H1 (cell line): ENCODE data around the gene C15orf61.

Experiments used
- EZH2 ChIP-seq: fragments of 200-600 bp; sonication (generic); IDR thresholded peaks from 2 replicates; pipeline ENCODE4 v1.7.1; 2012; ENCODE audit warnings: low read depth, mild to moderate bottlenecking, moderate library complexity, low read length, inconsistent platforms; ENCODE audit not compliant: severe bottlenecking
- SIN3A ChIP-seq, 2 experiments: IDR thresholded peaks in 1 of 2; conservative IDR thresholded peaks in 1 of 2; 2 replicates each; pipeline ENCODE4 v1.6.1; 2011 to 2012; ENCODE audit warnings: low read length in 2 of 2, improper control_type of control experiment in 1 of 2, low read depth in 1 of 2, mild to moderate bottlenecking in 1 of 2
- TF ChIP-seq, protein P1 (sequence below), 3 experiments: IDR thresholded peaks; 1 replicate in 2 of 3; 2 replicates in 1 of 3; pipeline versions ENCODE4 v1.5.1 to v1.6.1; 2011; ENCODE audit warnings: low read length in 3 of 3, mild to moderate bottlenecking in 3 of 3, inconsistent platforms in 2 of 3, low read depth in 1 of 3, moderate library complexity in 1 of 3; ENCODE audit not compliant: insufficient read depth in 1 of 3; ENCODE audit errors: control extremely low read depth in 1 of 3
- TF ChIP-seq, protein P2 (sequence below): IDR thresholded peaks from 2 replicates; pipeline ENCODE4 v1.6.1; 2012; ENCODE audit warnings: low read length, inconsistent platforms
- TF ChIP-seq, protein P3 (sequence below): IDR thresholded peaks from 2 replicates; pipeline ENCODE4 v1.6.1; 2011; ENCODE audit warnings: low read depth, mild to moderate bottlenecking, low read length; ENCODE audit not compliant: insufficient read depth

DNA sequence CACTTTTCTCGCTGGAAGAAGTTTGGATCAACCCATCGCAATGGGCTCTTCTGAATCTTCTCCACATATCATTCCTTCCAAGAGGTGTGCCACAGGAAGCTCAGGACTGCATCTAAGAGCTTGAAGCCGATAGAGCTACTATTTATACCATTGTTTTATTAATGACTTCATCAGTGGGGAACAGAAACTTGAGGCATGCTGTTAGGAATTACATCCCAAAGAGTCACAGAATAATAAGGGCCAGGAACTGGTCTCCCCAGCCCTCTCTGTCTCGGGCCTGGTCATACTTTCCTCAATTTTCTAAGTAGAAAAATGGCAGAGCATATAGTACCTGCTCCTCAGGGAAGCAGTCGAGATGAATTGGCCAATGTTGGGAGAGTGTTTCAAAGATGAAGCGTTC is 16.9 kb upstream of the C15orf61 start:
- TF ChIP-seq, protein P1, sequence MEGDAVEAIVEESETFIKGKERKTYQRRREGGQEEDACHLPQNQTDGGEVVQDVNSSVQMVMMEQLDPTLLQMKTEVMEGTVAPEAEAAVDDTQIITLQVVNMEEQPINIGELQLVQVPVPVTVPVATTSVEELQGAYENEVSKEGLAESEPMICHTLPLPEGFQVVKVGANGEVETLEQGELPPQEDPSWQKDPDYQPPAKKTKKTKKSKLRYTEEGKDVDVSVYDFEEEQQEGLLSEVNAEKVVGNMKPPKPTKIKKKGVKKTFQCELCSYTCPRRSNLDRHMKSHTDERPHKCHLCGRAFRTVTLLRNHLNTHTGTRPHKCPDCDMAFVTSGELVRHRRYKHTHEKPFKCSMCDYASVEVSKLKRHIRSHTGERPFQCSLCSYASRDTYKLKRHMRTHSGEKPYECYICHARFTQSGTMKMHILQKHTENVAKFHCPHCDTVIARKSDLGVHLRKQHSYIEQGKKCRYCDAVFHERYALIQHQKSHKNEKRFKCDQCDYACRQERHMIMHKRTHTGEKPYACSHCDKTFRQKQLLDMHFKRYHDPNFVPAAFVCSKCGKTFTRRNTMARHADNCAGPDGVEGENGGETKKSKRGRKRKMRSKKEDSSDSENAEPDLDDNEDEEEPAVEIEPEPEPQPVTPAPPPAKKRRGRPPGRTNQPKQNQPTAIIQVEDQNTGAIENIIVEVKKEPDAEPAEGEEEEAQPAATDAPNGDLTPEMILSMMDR (IDR thresholded peaks at IDR 0.05; ENCODE audit: control extremely low read depth in 1 of 3, insufficient read depth in 1 of 3, low read depth in 1 of 3, low read length in 3 of 3) = no peak
- TF ChIP-seq, protein P2, sequence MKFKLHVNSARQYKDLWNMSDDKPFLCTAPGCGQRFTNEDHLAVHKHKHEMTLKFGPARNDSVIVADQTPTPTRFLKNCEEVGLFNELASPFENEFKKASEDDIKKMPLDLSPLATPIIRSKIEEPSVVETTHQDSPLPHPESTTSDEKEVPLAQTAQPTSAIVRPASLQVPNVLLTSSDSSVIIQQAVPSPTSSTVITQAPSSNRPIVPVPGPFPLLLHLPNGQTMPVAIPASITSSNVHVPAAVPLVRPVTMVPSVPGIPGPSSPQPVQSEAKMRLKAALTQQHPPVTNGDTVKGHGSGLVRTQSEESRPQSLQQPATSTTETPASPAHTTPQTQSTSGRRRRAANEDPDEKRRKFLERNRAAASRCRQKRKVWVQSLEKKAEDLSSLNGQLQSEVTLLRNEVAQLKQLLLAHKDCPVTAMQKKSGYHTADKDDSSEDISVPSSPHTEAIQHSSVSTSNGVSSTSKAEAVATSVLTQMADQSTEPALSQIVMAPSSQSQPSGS = no peak
- no peak for TF ChIP-seq EZH2
- no peak for TF ChIP-seq SIN3A (conservative IDR thresholded peaks at IDR 0.05 in 1 of 2, IDR thresholded peaks at IDR 0.05 in 1 of 2; ENCODE audit: low read depth in 1 of 2, low read length in 2 of 2)
- TF ChIP-seq, protein P3, sequence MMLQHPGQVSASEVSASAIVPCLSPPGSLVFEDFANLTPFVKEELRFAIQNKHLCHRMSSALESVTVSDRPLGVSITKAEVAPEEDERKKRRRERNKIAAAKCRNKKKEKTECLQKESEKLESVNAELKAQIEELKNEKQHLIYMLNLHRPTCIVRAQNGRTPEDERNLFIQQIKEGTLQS = no peak
